ENCODE measurements around the gene NCS1.

- TF ChIP-seq, protein P1, sequence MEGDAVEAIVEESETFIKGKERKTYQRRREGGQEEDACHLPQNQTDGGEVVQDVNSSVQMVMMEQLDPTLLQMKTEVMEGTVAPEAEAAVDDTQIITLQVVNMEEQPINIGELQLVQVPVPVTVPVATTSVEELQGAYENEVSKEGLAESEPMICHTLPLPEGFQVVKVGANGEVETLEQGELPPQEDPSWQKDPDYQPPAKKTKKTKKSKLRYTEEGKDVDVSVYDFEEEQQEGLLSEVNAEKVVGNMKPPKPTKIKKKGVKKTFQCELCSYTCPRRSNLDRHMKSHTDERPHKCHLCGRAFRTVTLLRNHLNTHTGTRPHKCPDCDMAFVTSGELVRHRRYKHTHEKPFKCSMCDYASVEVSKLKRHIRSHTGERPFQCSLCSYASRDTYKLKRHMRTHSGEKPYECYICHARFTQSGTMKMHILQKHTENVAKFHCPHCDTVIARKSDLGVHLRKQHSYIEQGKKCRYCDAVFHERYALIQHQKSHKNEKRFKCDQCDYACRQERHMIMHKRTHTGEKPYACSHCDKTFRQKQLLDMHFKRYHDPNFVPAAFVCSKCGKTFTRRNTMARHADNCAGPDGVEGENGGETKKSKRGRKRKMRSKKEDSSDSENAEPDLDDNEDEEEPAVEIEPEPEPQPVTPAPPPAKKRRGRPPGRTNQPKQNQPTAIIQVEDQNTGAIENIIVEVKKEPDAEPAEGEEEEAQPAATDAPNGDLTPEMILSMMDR (IDR thresholded peaks at IDR 0.05) = no peak
- no peak for TF ChIP-seq POLR2A (IDR thresholded peaks at IDR 0.05)
Observed at GRCh38 chr9:130185490-130186031, 13.4 kb downstream of the NCS1 start.

Data from prostate gland (tissue), 2 donors.